Measurements from ENCODE around the gene HELLS. TPM values are rescaled to one million over a fixed set of nuclear protein-coding genes. Genes with fewer than 3 reads are reported as not detected.
"Not testable (repeated sequence)": the region's sequence is repeated elsewhere in the genome, so short reads cannot be mapped to it uniquely, and the experiment has no call there.

HELLS gene
- total RNA-seq, 2 experiments from 2014 or later, result 190 to 204 TPM

- H3K9me3 ChIP-seq (ENCODE audit: low read length), result no peaks in the 10 kb centered on the region
- TF ChIP-seq EZH2phosphoT487 (IDR thresholded peaks at IDR 0.05; ENCODE audit: borderline replicate concordance, low read depth, low read length), result no peak
- TF ChIP-seq, protein P1, sequence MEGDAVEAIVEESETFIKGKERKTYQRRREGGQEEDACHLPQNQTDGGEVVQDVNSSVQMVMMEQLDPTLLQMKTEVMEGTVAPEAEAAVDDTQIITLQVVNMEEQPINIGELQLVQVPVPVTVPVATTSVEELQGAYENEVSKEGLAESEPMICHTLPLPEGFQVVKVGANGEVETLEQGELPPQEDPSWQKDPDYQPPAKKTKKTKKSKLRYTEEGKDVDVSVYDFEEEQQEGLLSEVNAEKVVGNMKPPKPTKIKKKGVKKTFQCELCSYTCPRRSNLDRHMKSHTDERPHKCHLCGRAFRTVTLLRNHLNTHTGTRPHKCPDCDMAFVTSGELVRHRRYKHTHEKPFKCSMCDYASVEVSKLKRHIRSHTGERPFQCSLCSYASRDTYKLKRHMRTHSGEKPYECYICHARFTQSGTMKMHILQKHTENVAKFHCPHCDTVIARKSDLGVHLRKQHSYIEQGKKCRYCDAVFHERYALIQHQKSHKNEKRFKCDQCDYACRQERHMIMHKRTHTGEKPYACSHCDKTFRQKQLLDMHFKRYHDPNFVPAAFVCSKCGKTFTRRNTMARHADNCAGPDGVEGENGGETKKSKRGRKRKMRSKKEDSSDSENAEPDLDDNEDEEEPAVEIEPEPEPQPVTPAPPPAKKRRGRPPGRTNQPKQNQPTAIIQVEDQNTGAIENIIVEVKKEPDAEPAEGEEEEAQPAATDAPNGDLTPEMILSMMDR (conservative IDR thresholded peaks at IDR 0.05; ENCODE audit: low read length), result no peak
- no peak overlapping the region for H3K4me3 ChIP-seq (ENCODE audit: low read depth, low read length, poor library complexity, severe bottlenecking)
- no peaks in the 10 kb centered on the region for H3K9me2 ChIP-seq (ENCODE audit: insufficient read depth, low read length)
- no peaks in the 10 kb centered on the region for H3K79me2 ChIP-seq (ENCODE audit: insufficient read depth, low read depth, low read length)
- no peak for DNase-seq (ENCODE audit: low spot score)
- POLR2A ChIA-PET, result no interaction called here
- CTCF ChIA-PET (ENCODE audit: unreplicated experiment), result no interaction called here
- H3K27ac ChIP-seq (ENCODE audit: low read depth, low read length, poor library complexity, severe bottlenecking), result no peak overlapping the region
- H4K20me1 ChIP-seq (ENCODE audit: insufficient read depth, low read length), result no peaks in the 10 kb centered on the region
- no peaks in the 10 kb centered on the region for H3K36me3 ChIP-seq (ENCODE audit: insufficient read depth, low read length)
- no peak overlapping the region for H3K4me2 ChIP-seq (ENCODE audit: low read length)
- H2AFZ ChIP-seq (ENCODE audit: low read length), result no peak overlapping the region
- intact Hi-C loops (cut with micrococcal nuclease; ENCODE audit: unreplicated experiment), result loop anchor here (5.0 to 10.0 kb wide), 2 partner anchors 499 to 732 kb away; no protein-coding TSS in a partner anchor
- BruUV-seq (replicated peaks), result no TSS peak
- H3K4me1 ChIP-seq (ENCODE audit: insufficient read depth, low read length, poor library complexity, severe bottlenecking), result no peaks in the 10 kb centered on the region
Measured at GRCh38 chr10:94632954-94633353, 87.4 kb downstream of the HELLS start.

- H3K4me2 ChIP-seq (ENCODE audit: low read length); CTCF ChIA-PET (ENCODE audit: unreplicated experiment); H3K27ac ChIP-seq (ENCODE audit: low read depth, low read length, poor library complexity, severe bottlenecking); H4K20me1 ChIP-seq (ENCODE audit: insufficient read depth, low read length); H2AFZ ChIP-seq (ENCODE audit: low read length); H3K4me1 ChIP-seq (ENCODE audit: insufficient read depth, low read length, poor library complexity, severe bottlenecking); H3K9me2 ChIP-seq (ENCODE audit: insufficient read depth, low read length); H3K9me3 ChIP-seq (ENCODE audit: low read length); DNase-seq (ENCODE audit: low spot score); H3K36me3 ChIP-seq (ENCODE audit: insufficient read depth, low read length); H3K79me2 ChIP-seq (ENCODE audit: insufficient read depth, low read depth, low read length); H3K4me3 ChIP-seq (ENCODE audit: low read depth, low read length, poor library complexity, severe bottlenecking); BruUV-seq (replicated peaks): not testable (repeated sequence)
- POLR2A ChIA-PET, result interaction anchor here (0.6 kb wide), 1 partner anchor 487 kb away, joined by 3 read pairs; no protein-coding TSS in a partner anchor
- intact Hi-C loops (cut with micrococcal nuclease; ENCODE audit: unreplicated experiment), result loop anchor here (10.0 kb wide), 1 partner anchor 727 kb away; no protein-coding TSS in a partner anchor
Measured at GRCh38 chr10:94638097-94638496, 92.5 kb downstream of the HELLS start.

GRCh38 chr10:94639902-94640301 lies 94.3 kb downstream of the HELLS start:
- Histone ChIP-seq H3K9me3 (ENCODE audit: low read length) (0 out of 2 replicates have a peak, but pooled peaks cover 4% of the 10 kb centered on the region), H3K9me2 (ENCODE audit: insufficient read depth, low read length) (no peaks in the 10 kb centered on the region), H3K4me1 (ENCODE audit: insufficient read depth, low read length, poor library complexity, severe bottlenecking) (no peaks in the 10 kb centered on the region), H3K4me2 (ENCODE audit: low read length) (no peak overlapping the region), H3K36me3 (ENCODE audit: insufficient read depth, low read length) (no peaks in the 10 kb centered on the region), H2AFZ (ENCODE audit: low read length) (no peak overlapping the region), H3K4me3 (ENCODE audit: low read depth, low read length, poor library complexity, severe bottlenecking) (no peak overlapping the region), H4K20me1 (ENCODE audit: insufficient read depth, low read length) (no peaks in the 10 kb centered on the region), H3K27ac (ENCODE audit: low read depth, low read length, poor library complexity, severe bottlenecking) (no peak overlapping the region), H3K79me2 (ENCODE audit: insufficient read depth, low read depth, low read length) (no peaks in the 10 kb centered on the region)
- CTCF ChIA-PET (ENCODE audit: unreplicated experiment), result no interaction called here
- no TSS peak for BruUV-seq (replicated peaks)
- DNase-seq (ENCODE audit: low spot score), result no peak
- POLR2A ChIA-PET, result interaction anchor here (1.1 kb wide), 1 partner anchor 14 kb away, joined by 3 read pairs; no protein-coding TSS in a partner anchor
- intact Hi-C loops (cut with micrococcal nuclease; ENCODE audit: unreplicated experiment), result loop anchor here (10.0 kb wide), 1 partner anchor 725 kb away; no protein-coding TSS in a partner anchor
- TF ChIP-seq, protein P1 (conservative IDR thresholded peaks at IDR 0.05; ENCODE audit: low read length), result no peak
